ENCODE results near the gene LTBP1. TPM values are rescaled to one million over a fixed set of nuclear protein-coding genes. Genes with fewer than 3 reads are reported as not detected.
A peak's percentile ranks its signal among the peaks of the same experiment; 100 is the strongest.

LTBP1 gene
- total RNA-seq, 3 donors from 2014 or later (not counting 1 experiment from before 2014, with no cell fraction given): 1.7 to 4.7 (median 3.5) TPM

DNA sequence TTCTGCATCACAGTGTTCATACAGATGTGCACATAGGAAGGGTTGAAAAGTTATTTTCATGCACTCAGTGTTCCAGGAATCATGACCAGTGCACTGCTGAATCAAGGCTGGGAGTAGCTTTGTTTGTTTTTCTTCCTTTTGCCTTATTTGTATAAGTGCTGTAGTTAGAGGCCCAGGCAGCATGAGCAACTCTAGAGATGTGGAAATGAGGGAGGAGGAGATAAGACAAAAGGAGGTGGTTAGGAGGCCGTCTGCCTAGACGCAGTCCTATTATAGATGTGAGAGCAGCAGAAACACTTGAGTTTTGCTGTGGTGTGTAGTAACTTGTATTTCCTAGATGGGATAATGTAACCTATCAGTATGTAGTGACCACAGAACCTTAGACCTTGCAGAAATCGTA, 265.4 kb downstream of the LTBP1 start:
- Mint-ChIP-seq H3K27me3 (ENCODE audit: low read depth in 2 of 2) (peaks cover 0 to 4% of the 10 kb centered on the region in 2 donors), H3K9me3 (no peaks in the 10 kb centered on the region), H3K27ac (no peak overlapping the region), H3K36me3 (no peaks in the 10 kb centered on the region), H3K4me3 (no peak overlapping the region), H3K4me1 (peaks cover 0 to 5% of the 10 kb centered on the region in 2 donors)
- H3K4me1 ChIP-seq (ENCODE audit: control insufficient read depth, insufficient read depth, low read length): no peaks in the 10 kb centered on the region
- no peaks in the 10 kb centered on the region for H3K27me3 ChIP-seq (ENCODE audit: control insufficient read depth, insufficient read depth, low read length)
- no peak for ATAC-seq
- H3K4me3 ChIP-seq (ENCODE audit: low read length): no peak overlapping the region
- TF ChIP-seq, protein P1, sequence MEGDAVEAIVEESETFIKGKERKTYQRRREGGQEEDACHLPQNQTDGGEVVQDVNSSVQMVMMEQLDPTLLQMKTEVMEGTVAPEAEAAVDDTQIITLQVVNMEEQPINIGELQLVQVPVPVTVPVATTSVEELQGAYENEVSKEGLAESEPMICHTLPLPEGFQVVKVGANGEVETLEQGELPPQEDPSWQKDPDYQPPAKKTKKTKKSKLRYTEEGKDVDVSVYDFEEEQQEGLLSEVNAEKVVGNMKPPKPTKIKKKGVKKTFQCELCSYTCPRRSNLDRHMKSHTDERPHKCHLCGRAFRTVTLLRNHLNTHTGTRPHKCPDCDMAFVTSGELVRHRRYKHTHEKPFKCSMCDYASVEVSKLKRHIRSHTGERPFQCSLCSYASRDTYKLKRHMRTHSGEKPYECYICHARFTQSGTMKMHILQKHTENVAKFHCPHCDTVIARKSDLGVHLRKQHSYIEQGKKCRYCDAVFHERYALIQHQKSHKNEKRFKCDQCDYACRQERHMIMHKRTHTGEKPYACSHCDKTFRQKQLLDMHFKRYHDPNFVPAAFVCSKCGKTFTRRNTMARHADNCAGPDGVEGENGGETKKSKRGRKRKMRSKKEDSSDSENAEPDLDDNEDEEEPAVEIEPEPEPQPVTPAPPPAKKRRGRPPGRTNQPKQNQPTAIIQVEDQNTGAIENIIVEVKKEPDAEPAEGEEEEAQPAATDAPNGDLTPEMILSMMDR (IDR thresholded peaks at IDR 0.05): no peak
- no peaks in the 10 kb centered on the region for H3K36me3 ChIP-seq (ENCODE audit: control insufficient read depth, insufficient read depth, low read length)
- no peak for DNase-seq
- WGBS (ENCODE audit: insufficient coverage): 66% methylated on average over 3 of the region's 3 CpGs
- no peak overlapping the region for H3K27ac ChIP-seq (ENCODE audit: low read length)
- no peaks in the 10 kb centered on the region for H3K9me3 ChIP-seq (ENCODE audit: control insufficient read depth, insufficient read depth, low read length)
- intact Hi-C loops (cut with micrococcal nuclease): no loop called here

DNA sequence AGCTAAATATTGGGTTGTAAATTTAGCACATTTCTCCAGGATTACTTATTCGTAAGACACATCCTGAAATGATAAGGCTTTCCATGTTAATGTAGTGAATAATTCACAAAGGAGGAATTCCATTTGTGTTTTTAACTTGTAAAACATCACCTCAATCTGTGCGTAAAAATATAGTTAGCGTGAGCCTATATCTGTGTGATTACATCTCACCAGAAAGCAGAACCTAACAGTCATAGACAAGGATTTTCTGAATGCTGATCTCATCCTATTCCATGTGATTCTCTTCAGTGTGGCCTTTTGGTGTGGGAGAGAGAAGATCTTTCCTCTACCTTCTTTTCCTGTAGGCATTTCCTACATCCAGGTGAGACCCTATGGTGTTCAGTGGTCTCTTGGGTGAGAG, 266.5 kb downstream of the LTBP1 start:
- 100% methylated on average over 3 of the region's 3 CpGs for WGBS (ENCODE audit: insufficient coverage)
- no peak overlapping the region for H3K4me3 Mint-ChIP-seq
- intact Hi-C loops (cut with micrococcal nuclease): no loop called here
- H3K27ac ChIP-seq (ENCODE audit: low read length): no peak overlapping the region
- no peak overlapping the region for H3K27ac Mint-ChIP-seq
- peaks cover 0 to 5% of the 10 kb centered on the region in 2 donors for H3K4me1 Mint-ChIP-seq
- no peaks in the 10 kb centered on the region for H3K36me3 ChIP-seq (ENCODE audit: control insufficient read depth, insufficient read depth, low read length)
- H3K36me3 Mint-ChIP-seq: no peaks in the 10 kb centered on the region
- DNase-seq: no peak
- TF ChIP-seq, protein P1 (IDR thresholded peaks at IDR 0.05): no peak
- ATAC-seq: no peak
- H3K9me3 Mint-ChIP-seq: no peaks in the 10 kb centered on the region
- H3K9me3 ChIP-seq (ENCODE audit: control insufficient read depth, insufficient read depth, low read length): no peaks in the 10 kb centered on the region
- H3K27me3 Mint-ChIP-seq (ENCODE audit: low read depth in 2 of 2): peaks cover 0 to 4% of the 10 kb centered on the region in 2 donors
- H3K4me3 ChIP-seq (ENCODE audit: low read length): no peak overlapping the region
- no peaks in the 10 kb centered on the region for H3K4me1 ChIP-seq (ENCODE audit: control insufficient read depth, insufficient read depth, low read length)
- H3K27me3 ChIP-seq (ENCODE audit: control insufficient read depth, insufficient read depth, low read length): no peaks in the 10 kb centered on the region

DNA sequence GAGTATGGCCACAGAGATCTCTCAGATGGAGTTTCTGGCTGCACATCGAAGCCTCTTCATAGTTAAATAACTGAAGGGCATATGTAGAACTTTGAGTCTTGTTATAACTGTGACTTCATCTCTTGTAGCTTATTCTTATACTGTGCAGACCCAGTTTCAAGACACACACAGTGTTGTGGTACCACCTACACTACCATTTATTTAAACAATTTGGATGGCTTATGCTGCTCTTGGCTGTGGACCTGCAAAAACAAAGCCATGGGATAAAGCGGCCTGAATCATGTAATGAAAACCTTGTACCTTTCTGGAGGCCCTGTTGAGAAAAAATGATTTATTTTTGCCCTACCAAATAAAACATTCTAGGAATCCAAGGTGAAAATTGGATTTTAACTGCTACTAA, 266.9 kb downstream of the LTBP1 start:
- Mint-ChIP-seq H3K36me3 (no peaks in the 10 kb centered on the region), H3K4me3 (no peak overlapping the region), H3K27me3 (ENCODE audit: low read depth in 2 of 2) (peaks cover 0 to 4% of the 10 kb centered on the region in 2 donors), H3K27ac (no peak overlapping the region), H3K4me1 (peaks cover 0 to 5% of the 10 kb centered on the region in 2 donors), H3K9me3 (no peaks in the 10 kb centered on the region)
- intact Hi-C loops (cut with micrococcal nuclease): no loop called here
- no peaks in the 10 kb centered on the region for H3K36me3 ChIP-seq (ENCODE audit: control insufficient read depth, insufficient read depth, low read length)
- H3K9me3 ChIP-seq (ENCODE audit: control insufficient read depth, insufficient read depth, low read length): no peaks in the 10 kb centered on the region
- H3K4me1 ChIP-seq (ENCODE audit: control insufficient read depth, insufficient read depth, low read length): no peaks in the 10 kb centered on the region
- no peak overlapping the region for H3K4me3 ChIP-seq (ENCODE audit: low read length)
- no peak overlapping the region for H3K27ac ChIP-seq (ENCODE audit: low read length)
- DNase-seq (no peak), ATAC-seq (no peak)
- no peaks in the 10 kb centered on the region for H3K27me3 ChIP-seq (ENCODE audit: control insufficient read depth, insufficient read depth, low read length)
- 97% methylated on average over 2 of the region's 2 CpGs for WGBS (ENCODE audit: insufficient coverage)
- TF ChIP-seq, protein P1 (IDR thresholded peaks at IDR 0.05): no peak

DNA sequence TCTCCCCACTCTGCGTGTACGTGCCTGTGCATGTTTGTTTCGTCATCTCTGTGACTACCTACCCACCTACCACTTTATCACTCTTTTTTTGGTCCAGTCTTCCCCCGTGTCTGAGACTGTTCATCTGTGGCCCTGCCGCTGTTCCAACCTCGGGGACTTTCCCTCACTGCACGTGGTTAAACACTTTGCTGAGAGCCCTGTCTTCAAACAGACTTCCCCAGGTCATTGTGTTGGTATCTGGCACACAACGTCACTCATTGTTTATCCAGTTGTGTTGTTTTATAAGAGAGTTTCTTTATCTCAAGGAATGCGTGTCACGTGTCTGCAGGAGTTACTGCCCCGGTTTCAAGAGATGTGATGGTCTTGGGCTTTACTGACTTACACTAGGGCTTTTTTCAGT, 267.7 kb downstream of the LTBP1 start:
- TF ChIP-seq, protein P1 (IDR thresholded peaks at IDR 0.05): no peak
- Mint-ChIP-seq H3K4me1 (peaks cover 0 to 5% of the 10 kb centered on the region in 2 donors), H3K27me3 (ENCODE audit: low read depth in 2 of 2) (peaks cover 0 to 4% of the 10 kb centered on the region in 2 donors), H3K36me3 (no peaks in the 10 kb centered on the region), H3K9me3 (no peaks in the 10 kb centered on the region), H3K27ac (no peak overlapping the region), H3K4me3 (no peak overlapping the region)
- Histone ChIP-seq H3K36me3 (ENCODE audit: control insufficient read depth, insufficient read depth, low read length) (no peaks in the 10 kb centered on the region), H3K9me3 (ENCODE audit: control insufficient read depth, insufficient read depth, low read length) (no peaks in the 10 kb centered on the region), H3K27me3 (ENCODE audit: control insufficient read depth, insufficient read depth, low read length) (no peaks in the 10 kb centered on the region), H3K4me3 (ENCODE audit: low read length) (no peak overlapping the region), H3K4me1 (ENCODE audit: control insufficient read depth, insufficient read depth, low read length) (no peaks in the 10 kb centered on the region), H3K27ac (ENCODE audit: low read length) (no peak overlapping the region)
- 47% methylated on average over 11 of the region's 11 CpGs for WGBS (ENCODE audit: insufficient coverage)
- intact Hi-C loops (cut with micrococcal nuclease): no loop called here
- peak in 1 of 3 donors; percentile 15 for ATAC-seq
- no peak for DNase-seq

All from natural killer cell (primary cell).